Measurements from ENCODE around the gene BTAF1.

BTAF1 gene

GRCh38 chr10:91977491-91977890 is 53.9 kb downstream of the BTAF1 start:
- DNase-seq (ENCODE audit: low read depth): no peak
- TF ChIP-seq CTCF (conservative IDR thresholded peaks at IDR 0.05; ENCODE audit: low read depth, low read length): no peak
- no peak overlapping the region for H3K4me3 ChIP-seq (ENCODE audit: low read depth, low read length)

- no peak overlapping the region for H3K4me3 ChIP-seq (ENCODE audit: low read depth, low read length)
- TF ChIP-seq CTCF (conservative IDR thresholded peaks at IDR 0.05; ENCODE audit: low read depth, low read length): no peak
- no peak for DNase-seq (ENCODE audit: low read depth)
These were observed 55.0 kb downstream of the BTAF1 start for GRCh38 chr10:91978585-91978984.

- H3K4me3 ChIP-seq (ENCODE audit: low read depth, low read length): no peak overlapping the region
- peak; percentile 29 for DNase-seq (ENCODE audit: low read depth)
- TF ChIP-seq CTCF (conservative IDR thresholded peaks at IDR 0.05; ENCODE audit: low read depth, low read length): no peak
These were observed 56.7 kb downstream of the BTAF1 start for GRCh38 chr10:91980319-91980718.

GRCh38 chr10:91983416-91983815 is 59.8 kb downstream of the BTAF1 start:
- DNase-seq (ENCODE audit: low read depth): peak; percentile 16
- no peak for TF ChIP-seq CTCF (conservative IDR thresholded peaks at IDR 0.05; ENCODE audit: low read depth, low read length)

GRCh38 chr10:91987397-91988037 is 63.9 kb downstream of the BTAF1 start:
- DNase-seq (ENCODE audit: low read depth): peak; percentile 36
- TF ChIP-seq CTCF (conservative IDR thresholded peaks at IDR 0.05; ENCODE audit: low read depth, low read length): no peak
- H3K4me3 ChIP-seq (ENCODE audit: low read depth, low read length): no peak overlapping the region

More at GRCh38 chr10:91983416-91983815, 59.8 kb downstream of the BTAF1 start:
- no peak overlapping the region for H3K4me3 ChIP-seq (ENCODE audit: low read depth, low read length)

- no peak for DNase-seq (ENCODE audit: low read depth)
- TF ChIP-seq CTCF (conservative IDR thresholded peaks at IDR 0.05; ENCODE audit: low read depth, low read length): no peak
- H3K4me3 ChIP-seq (ENCODE audit: low read depth, low read length): no peak overlapping the region
These were observed 68.5 kb downstream of the BTAF1 start for GRCh38 chr10:91992031-91992430.

- no peak for TF ChIP-seq CTCF (conservative IDR thresholded peaks at IDR 0.05; ENCODE audit: low read depth, low read length)
- no peak for DNase-seq (ENCODE audit: low read depth)
- H3K4me3 ChIP-seq (ENCODE audit: low read depth, low read length): no peak overlapping the region
These were observed 72.7 kb downstream of the BTAF1 start for GRCh38 chr10:91996266-91996665.
